HG03175 (cell line): ENCODE data around the gene SELENOF.
A peak's percentile ranks its signal among the peaks of the same experiment; 100 is the strongest.

Experiments
- ATAC-seq: cut with Tn5 transposase; IDR thresholded peaks from one replicate; pipeline ENCODE4 v1.9.1; 2021; ENCODE audit warnings: mild to moderate bottlenecking, moderate library complexity; ENCODE audit not compliant: unreplicated experiment

SELENOF gene

GRCh38 chr1:86860424-86860823, 53.5 kb downstream of the SELENOF start:
- no peak for ATAC-seq

- ATAC-seq = no peak
These were observed 53.9 kb downstream of the SELENOF start for GRCh38 chr1:86860020-86860419.

- no peak for ATAC-seq
These were observed 55.2 kb downstream of the SELENOF start for GRCh38 chr1:86858524-86859261.

- no peak for ATAC-seq
These were observed 57.7 kb downstream of the SELENOF start for GRCh38 chr1:86856196-86856595.

- no peak for ATAC-seq
These were observed 59.6 kb downstream of the SELENOF start for GRCh38 chr1:86854352-86854751.

GRCh38 chr1:86852782-86853408, 61.0 kb downstream of the SELENOF start:
- ATAC-seq = no peak

- ATAC-seq = no peak
These were observed 61.6 kb downstream of the SELENOF start for GRCh38 chr1:86852289-86852688.

GRCh38 chr1:86849756-86850155, 64.2 kb downstream of the SELENOF start:
- ATAC-seq = no peak

- no peak for ATAC-seq
These were observed 65.3 kb downstream of the SELENOF start for GRCh38 chr1:86848654-86849053.

- no peak for ATAC-seq
These were observed 67.7 kb downstream of the SELENOF start for GRCh38 chr1:86846164-86846647.

- ATAC-seq = no peak
These were observed 68.4 kb downstream of the SELENOF start for GRCh38 chr1:86845514-86845913.

- no peak for ATAC-seq
These were observed 72.8 kb downstream of the SELENOF start for GRCh38 chr1:86841116-86841515.

- peak; percentile 84 for ATAC-seq
These were observed 80.3 kb downstream of the SELENOF start for GRCh38 chr1:86833461-86834215.

GRCh38 chr1:86832433-86832832, 81.5 kb downstream of the SELENOF start:
- no peak for ATAC-seq

- no peak for ATAC-seq
These were observed 84.6 kb downstream of the SELENOF start for GRCh38 chr1:86829321-86829720.

GRCh38 chr1:86828024-86828423, 85.9 kb downstream of the SELENOF start:
- ATAC-seq = no peak

GRCh38 chr1:86826856-86827255, 87.1 kb downstream of the SELENOF start:
- ATAC-seq = no peak

- no peak for ATAC-seq
These were observed 88.6 kb downstream of the SELENOF start for GRCh38 chr1:86825319-86825718.

GRCh38 chr1:86823821-86824500, 90.0 kb downstream of the SELENOF start:
- no peak for ATAC-seq

- no peak for ATAC-seq
These were observed 90.5 kb downstream of the SELENOF start for GRCh38 chr1:86823386-86823785.

GRCh38 chr1:86822459-86822858, 91.5 kb downstream of the SELENOF start:
- no peak for ATAC-seq
